Nephron progenitor cell (in vitro differentiated cells): Measurements from ENCODE around the gene SP7.
"Not testable (repeated sequence)": the region's sequence is repeated elsewhere in the genome, so short reads cannot be mapped to it uniquely, and the experiment has no call there.

Experiments used
- DNase-seq: peaks from one replicate; pipeline ENCODE4 v3.0.0; 2021
- H3K27ac Mint-ChIP-seq: 2 replicates; pipeline ENCODE4 v1.8.0; 2021; ENCODE audit warnings: mild to moderate bottlenecking, moderate library complexity, mixed read lengths
- H3K27me3 Mint-ChIP-seq: 2 replicates; pipeline ENCODE4 v1.8.0; 2021; ENCODE audit warnings: mild to moderate bottlenecking, low read depth, mixed read lengths; ENCODE audit not compliant: poor library complexity
- H3K36me3 Mint-ChIP-seq: 2 replicates; pipeline ENCODE4 v1.8.0; 2021; ENCODE audit warnings: low read depth, mixed read lengths
- H3K4me1 Mint-ChIP-seq: 2 replicates; pipeline ENCODE4 v1.8.0; 2021; ENCODE audit warnings: mixed read lengths
- H3K4me3 Mint-ChIP-seq: 2 replicates; pipeline ENCODE4 v1.8.0; 2021; ENCODE audit warnings: mild to moderate bottlenecking, moderate library complexity, mixed read lengths
- H3K9me3 Mint-ChIP-seq: 2 replicates; pipeline ENCODE4 v1.8.0; 2021; ENCODE audit warnings: mild to moderate bottlenecking, moderate library complexity, mixed read lengths
- TF ChIP-seq, protein P1 (sequence below): fragments of 200-600 bp; sonication (generic); IDR thresholded peaks from 2 replicates; pipeline ENCODE4 v1.5.0; 2021; ENCODE audit warnings: antibody characterized with exemption

Gene SP7

GRCh38 chr12:53299101-53299453, 37.1 kb downstream of the SP7 start:
- peaks cover 3% of the 10 kb centered on the region for H3K27me3 Mint-ChIP-seq
- TF ChIP-seq, protein P1, sequence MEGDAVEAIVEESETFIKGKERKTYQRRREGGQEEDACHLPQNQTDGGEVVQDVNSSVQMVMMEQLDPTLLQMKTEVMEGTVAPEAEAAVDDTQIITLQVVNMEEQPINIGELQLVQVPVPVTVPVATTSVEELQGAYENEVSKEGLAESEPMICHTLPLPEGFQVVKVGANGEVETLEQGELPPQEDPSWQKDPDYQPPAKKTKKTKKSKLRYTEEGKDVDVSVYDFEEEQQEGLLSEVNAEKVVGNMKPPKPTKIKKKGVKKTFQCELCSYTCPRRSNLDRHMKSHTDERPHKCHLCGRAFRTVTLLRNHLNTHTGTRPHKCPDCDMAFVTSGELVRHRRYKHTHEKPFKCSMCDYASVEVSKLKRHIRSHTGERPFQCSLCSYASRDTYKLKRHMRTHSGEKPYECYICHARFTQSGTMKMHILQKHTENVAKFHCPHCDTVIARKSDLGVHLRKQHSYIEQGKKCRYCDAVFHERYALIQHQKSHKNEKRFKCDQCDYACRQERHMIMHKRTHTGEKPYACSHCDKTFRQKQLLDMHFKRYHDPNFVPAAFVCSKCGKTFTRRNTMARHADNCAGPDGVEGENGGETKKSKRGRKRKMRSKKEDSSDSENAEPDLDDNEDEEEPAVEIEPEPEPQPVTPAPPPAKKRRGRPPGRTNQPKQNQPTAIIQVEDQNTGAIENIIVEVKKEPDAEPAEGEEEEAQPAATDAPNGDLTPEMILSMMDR: no peak
- no peaks in the 10 kb centered on the region for H3K9me3 Mint-ChIP-seq
- peak overlapping the region; percentile 90 for H3K4me3 Mint-ChIP-seq
- no peak for DNase-seq
- H3K36me3 Mint-ChIP-seq: peaks cover 23% of the 10 kb centered on the region
- peaks cover 69% of the 10 kb centered on the region for H3K4me1 Mint-ChIP-seq
- H3K27ac Mint-ChIP-seq: peak overlapping the region; percentile 97

- no peaks in the 10 kb centered on the region for H3K9me3 Mint-ChIP-seq
- TF ChIP-seq, protein P1: no peak
- peak overlapping the region; percentile 56 for H3K4me3 Mint-ChIP-seq
- peaks cover 69% of the 10 kb centered on the region for H3K4me1 Mint-ChIP-seq
- DNase-seq: no peak
- peaks cover 3% of the 10 kb centered on the region for H3K27me3 Mint-ChIP-seq
- peak overlapping the region; percentile 17 for H3K27ac Mint-ChIP-seq
- peaks cover 30% of the 10 kb centered on the region for H3K36me3 Mint-ChIP-seq
Observed at GRCh38 chr12:53298164-53298563, 38.0 kb downstream of the SP7 start.

- Mint-ChIP-seq H3K36me3 (peaks cover 29% of the 10 kb centered on the region), H3K4me3 (peak overlapping the region; percentile 100), H3K27ac (peak overlapping the region; percentile 79), H3K4me1 (peaks cover 62% of the 10 kb centered on the region)
- H3K9me3 Mint-ChIP-seq, H3K27me3 Mint-ChIP-seq, DNase-seq: not testable (repeated sequence)
Observed at GRCh38 chr12:53297106-53297505, 39.0 kb downstream of the SP7 start.

DNA sequence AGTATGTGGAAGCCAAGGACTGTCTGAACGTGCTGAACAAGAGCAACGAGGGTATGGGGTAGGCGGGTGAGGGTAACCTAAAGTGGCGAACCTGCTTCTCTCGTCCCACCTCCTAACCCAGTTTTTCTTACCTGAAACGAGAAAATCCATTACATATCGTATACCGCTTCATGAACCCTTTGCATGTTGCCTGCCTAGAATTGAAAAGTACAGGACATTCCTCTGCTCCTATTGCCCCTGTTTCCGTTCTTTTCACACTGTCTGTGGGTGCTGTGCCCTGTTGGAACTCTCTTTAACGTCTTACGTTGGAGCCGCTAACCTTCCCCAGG, 40.3 kb downstream of the SP7 start:
- Mint-ChIP-seq H3K27me3 (no peaks in the 10 kb centered on the region), H3K9me3 (no peaks in the 10 kb centered on the region), H3K4me3 (peak overlapping the region; percentile 100), H3K27ac (peak overlapping the region; percentile 97), H3K4me1 (peaks cover 54% of the 10 kb centered on the region), H3K36me3 (peaks cover 28% of the 10 kb centered on the region)
- TF ChIP-seq, protein P1: no peak
- DNase-seq: no peak

DNA sequence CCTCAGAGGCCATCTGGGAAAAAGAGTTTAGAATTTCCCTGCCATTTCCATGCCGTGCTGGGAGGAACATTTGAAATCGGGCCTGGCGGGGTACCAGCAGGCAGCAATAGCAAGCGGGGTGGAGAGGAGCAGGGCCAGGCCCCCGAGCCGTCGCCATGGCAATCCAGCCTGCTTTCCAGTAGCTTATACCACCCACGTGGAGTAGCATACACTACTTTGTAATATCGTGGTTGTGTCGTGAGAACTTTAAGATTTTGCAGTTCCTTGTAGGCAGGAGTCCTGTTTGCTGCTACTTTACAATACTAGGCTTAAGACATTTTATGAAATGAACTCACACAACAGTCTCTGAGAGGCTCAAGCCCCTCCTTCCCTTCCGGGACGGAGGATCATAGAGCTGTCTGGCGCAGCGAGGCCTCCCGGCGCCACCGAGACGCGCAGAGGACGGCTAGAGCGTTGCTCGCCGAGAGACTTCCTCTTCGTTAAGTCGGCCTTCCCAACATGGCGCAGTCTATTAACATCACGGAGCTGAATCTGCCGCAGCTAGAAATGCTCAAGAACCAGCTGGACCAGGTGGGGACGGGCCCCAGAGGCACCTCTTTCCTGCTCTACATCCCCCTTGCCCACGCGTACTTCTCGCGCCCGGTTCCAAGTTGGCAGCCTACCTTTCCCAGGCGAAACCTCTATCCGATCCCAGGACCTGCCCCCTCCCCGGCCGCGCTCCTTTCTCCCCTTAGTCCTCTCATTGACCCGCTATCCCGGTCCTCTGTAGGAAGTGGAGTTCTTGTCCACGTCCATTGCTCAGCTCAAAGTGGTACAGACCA, 40.9 kb downstream of the SP7 start, which contains the start of gene PFDN5:
Gene PFDN5, plus strand, starts transcription at position 473 of the 821 bp plus-strand sequence. Its CDS starts 26 bp downstream, at position 499.
- Mint-ChIP-seq H3K4me1 (peaks cover 48% of the 10 kb centered on the region), H3K36me3 (peaks cover 28% of the 10 kb centered on the region), H3K27me3 (no peaks in the 10 kb centered on the region), H3K4me3 (peak within 1 kb of the TSS; percentile 100), H3K9me3 (no peaks in the 10 kb centered on the region), H3K27ac (peak within 1 kb of the TSS; percentile 97)
- TF ChIP-seq, protein P1: no peak
- peak; percentile 79 for DNase-seq

GRCh38 chr12:53292426-53292825, 43.7 kb downstream of the SP7 start:
- Mint-ChIP-seq H3K27ac (no peak overlapping the region), H3K36me3 (peaks cover 40% of the 10 kb centered on the region), H3K4me3 (no peak overlapping the region), H3K4me1 (peaks cover 32% of the 10 kb centered on the region), H3K27me3 (no peaks in the 10 kb centered on the region), H3K9me3 (no peaks in the 10 kb centered on the region)
- DNase-seq: no peak
- TF ChIP-seq, protein P1: no peak
